NCI-H2227 (cell line): Measurements from ENCODE around the gene C10orf95.

Experiments
- DNase-seq: peaks from one replicate; lab custom pipeline; 2025; ENCODE audit not compliant: unreplicated experiment; lab: John Stamatoyannopoulos, UW

C10orf95 gene

GRCh38 chr10:102402512-102402896 is 48.8 kb downstream of the C10orf95 start:
- no peak for DNase-seq

- DNase-seq: no peak
These were observed 49.4 kb downstream of the C10orf95 start for GRCh38 chr10:102401735-102402511.

- DNase-seq: no peak
These were observed 50.0 kb downstream of the C10orf95 start for GRCh38 chr10:102401342-102401654.

- DNase-seq: no peak
These were observed 50.6 kb downstream of the C10orf95 start for GRCh38 chr10:102400598-102401341.

GRCh38 chr10:102400076-102400475 is 51.3 kb downstream of the C10orf95 start:
- DNase-seq: no peak
